Activated CD4-positive, CD25-positive, alpha-beta regulatory T cell treated with anti-CD3 and anti-CD28 coated beads, Interleukin-2, amount 50 U/mL, for 24 hours (primary cell): ENCODE measurements around the gene SLC12A5.
"Not testable (repeated sequence)": the region's sequence is repeated elsewhere in the genome, so short reads cannot be mapped to it uniquely, and the experiment has no call there.

Source experiments
- ATAC-seq, 2 donors: fragments of 150-1000 bp; cut with Tn5 transposase; one replicate each; pipeline ENCODE4 v1.10.0; 2021; ENCODE audit warnings: mild to moderate bottlenecking in 1 of 2, moderate library complexity in 1 of 2

The SLC12A5 gene

GRCh38 chr20:46028772-46029371 lies at the start of gene SLC12A5:
Gene SLC12A5, plus strand, starts transcription at chr20:46029215. Its CDS starts 130 bp downstream, at chr20:46029345.
- ATAC-seq = no peak

- no peak for ATAC-seq
Observed at GRCh38 chr20:45981261-45981660, 47.8 kb upstream of the SLC12A5 start.

GRCh38 chr20:45983279-45983743 lies 45.7 kb upstream of the SLC12A5 start:
- peak in 1 of 2 donors; percentile 48 for ATAC-seq

GRCh38 chr20:45985573-45985972 lies 43.4 kb upstream of the SLC12A5 start:
- no peak for ATAC-seq

- peak; percentile 86 to 91 for ATAC-seq
Observed at GRCh38 chr20:45987108-45987780, 41.8 kb upstream of the SLC12A5 start.

GRCh38 chr20:45988830-45989229 lies 40.2 kb upstream of the SLC12A5 start:
- ATAC-seq = not testable (repeated sequence)

GRCh38 chr20:45991616-45992015 lies 37.4 kb upstream of the SLC12A5 start:
- no peak for ATAC-seq

GRCh38 chr20:45993197-45993951 lies 35.6 kb upstream of the SLC12A5 start:
- peak; percentile 38 to 68 for ATAC-seq

- ATAC-seq = no peak
Observed at GRCh38 chr20:45994761-45995493, 34.1 kb upstream of the SLC12A5 start.

- not testable (repeated sequence) for ATAC-seq
Observed at GRCh38 chr20:45995495-45996097, 33.4 kb upstream of the SLC12A5 start.

GRCh38 chr20:45997187-45997586 lies 31.8 kb upstream of the SLC12A5 start:
- ATAC-seq = no peak

GRCh38 chr20:45998337-45998736 lies 30.7 kb upstream of the SLC12A5 start:
- no peak for ATAC-seq

- ATAC-seq = peak in 1 of 2 donors; percentile 68
Observed at GRCh38 chr20:45998761-45999160, 30.3 kb upstream of the SLC12A5 start.

GRCh38 chr20:45999557-46000261 lies 29.3 kb upstream of the SLC12A5 start:
- no peak for ATAC-seq

- peak in 1 of 2 donors; percentile 43 for ATAC-seq
Observed at GRCh38 chr20:46000262-46000996, 28.6 kb upstream of the SLC12A5 start.

- no peak for ATAC-seq
Observed at GRCh38 chr20:46001498-46001897, 27.5 kb upstream of the SLC12A5 start.

GRCh38 chr20:46002008-46002407 lies 27.0 kb upstream of the SLC12A5 start:
- ATAC-seq = no peak

- no peak for ATAC-seq
Observed at GRCh38 chr20:46004187-46004586, 24.8 kb upstream of the SLC12A5 start.

- ATAC-seq = peak; percentile 27 to 44
Observed at GRCh38 chr20:46004889-46005473, 24.0 kb upstream of the SLC12A5 start.

- no peak for ATAC-seq
Observed at GRCh38 chr20:46006022-46006705, 22.9 kb upstream of the SLC12A5 start.
